Measurements from ENCODE around the gene ADAM17.

GRCh38 chr2:9536504-9536903, 19.1 kb downstream of the ADAM17 start:
- TF ChIP-seq CTCF (IDR thresholded peaks at IDR 0.05) = no peak
- TF ChIP-seq ZFX (IDR thresholded peaks at IDR 0.05; ENCODE audit: borderline replicate concordance) = no peak
